SU-DHL-6 (cell line): ENCODE measurements around the gene TMEM81.

Experiments used
- H2AFZ ChIP-seq: fragments of 200-600 bp; sonication (generic); 2 replicates; pipeline ENCODE4 v1.6.1; 2014; ENCODE audit warnings: low read depth, mild to moderate bottlenecking, moderate library complexity, mixed read lengths, antibody characterized with exemption, low read length; ENCODE audit not compliant: severe bottlenecking
- H3F3A ChIP-seq: fragments of 200-600 bp; shearing (Covaris generic); 2 replicates; pipeline ENCODE4 v1.6.0; 2016; ENCODE audit warnings: antibody characterized with exemption, mild to moderate bottlenecking; ENCODE audit not compliant: insufficient read depth
- H3K27ac ChIP-seq: fragments of 200-600 bp; sonication (generic); 2 replicates; pipeline ENCODE4 v1.5.1; 2016; ENCODE audit warnings: low read depth, mild to moderate bottlenecking, low read length, moderate library complexity, mixed read lengths
- H3K27me3 ChIP-seq: fragments of 200-600 bp; sonication (generic), shearing (Covaris generic); 2 replicates; pipeline ENCODE4 v1.6.0; 2014; ENCODE audit warnings: mild to moderate bottlenecking, low read length
- H3K36me3 ChIP-seq: fragments of 200-600 bp; sonication (generic); 2 replicates; pipeline ENCODE4 v1.6.1; 2014; ENCODE audit warnings: mild to moderate bottlenecking, low read length, mixed read lengths
- H3K4me2 ChIP-seq: fragments of 300-600, 200-600 bp; shearing (Covaris generic), sonication (generic); 2 replicates; pipeline ENCODE4 v1.6.0; 2014; ENCODE audit warnings: low read length, low read depth, mild to moderate bottlenecking; ENCODE audit not compliant: poor library complexity, severe bottlenecking
- H3K4me3 ChIP-seq: fragments of 200-600 bp; sonication (generic); 2 replicates; pipeline ENCODE4 v1.5.1; 2014; ENCODE audit warnings: antibody characterized with exemption, low read length, mild to moderate bottlenecking, mixed read lengths; ENCODE audit not compliant: insufficient read depth, poor library complexity, severe bottlenecking
- H3K79me2 ChIP-seq: fragments of 200-600 bp; sonication (generic); 2 replicates; pipeline ENCODE4 v1.6.1; 2014; ENCODE audit warnings: mild to moderate bottlenecking, low read length, moderate library complexity; ENCODE audit not compliant: insufficient read depth
- H3K9ac ChIP-seq: fragments of 200-600 bp; sonication (generic); 2 replicates; pipeline ENCODE4 v1.7.0; 2014; ENCODE audit warnings: mild to moderate bottlenecking, low read length
- H3K9me2 ChIP-seq: fragments of 200-600 bp; sonication (generic); replicated peaks from 2 replicates; pipeline ENCODE4 v1.6.1; 2014; ENCODE audit warnings: low read length; ENCODE audit not compliant: insufficient read depth
- H3K9me3 ChIP-seq: fragments of 200-600 bp; sonication (generic); 2 replicates; pipeline ENCODE4 v1.6.1; 2014; ENCODE audit warnings: low read length, mixed read lengths; ENCODE audit not compliant: insufficient read depth
- H4K20me1 ChIP-seq: fragments of 200-600 bp; sonication (generic); 2 replicates; pipeline ENCODE4 v1.6.1; 2014; ENCODE audit warnings: low read depth, mild to moderate bottlenecking, antibody characterized with exemption, low read length, moderate library complexity, mixed read lengths
- EZH2phosphoT487 ChIP-seq: fragments of 200-600 bp; sonication (generic), shearing (Covaris generic); conservative IDR thresholded peaks from 2 replicates; pipeline ENCODE4 v1.6.1; 2018; ENCODE audit warnings: mild to moderate bottlenecking, antibody characterized with exemption, low read length, moderate library complexity, mixed read lengths
- TF ChIP-seq, protein P1 (sequence below): fragments of 200-600 bp; sonication (generic); IDR thresholded peaks from one replicate; pipeline ENCODE4 v1.5.1; 2017; ENCODE audit warnings: antibody characterized with exemption, mild to moderate bottlenecking, low read length, moderate library complexity; ENCODE audit not compliant: insufficient read depth, poor library complexity, severe bottlenecking

Gene TMEM81

DNA sequence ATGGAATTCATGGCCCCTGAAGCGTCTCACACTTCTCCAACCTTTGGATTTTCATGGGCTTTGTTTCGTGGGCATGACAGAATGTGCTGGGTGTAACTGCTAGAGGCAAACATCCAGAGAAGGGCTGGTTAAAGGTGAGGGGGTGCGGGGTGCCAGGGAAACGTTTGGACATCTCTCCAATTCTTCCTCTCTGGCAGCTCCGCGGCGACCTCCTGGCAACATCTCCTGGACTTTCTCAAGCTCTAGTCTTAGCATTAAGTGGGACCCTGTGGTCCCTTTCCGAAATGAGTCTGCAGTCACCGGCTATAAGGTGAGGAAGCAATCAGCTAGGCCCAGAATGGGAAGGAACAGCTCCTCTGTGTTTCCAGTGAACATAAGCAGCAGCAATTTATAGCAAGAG, 12.0 kb downstream of the TMEM81 start:
- Histone ChIP-seq H3K9me2 (no peaks in the 10 kb centered on the region), H3K27me3 (no peaks in the 10 kb centered on the region)

DNA sequence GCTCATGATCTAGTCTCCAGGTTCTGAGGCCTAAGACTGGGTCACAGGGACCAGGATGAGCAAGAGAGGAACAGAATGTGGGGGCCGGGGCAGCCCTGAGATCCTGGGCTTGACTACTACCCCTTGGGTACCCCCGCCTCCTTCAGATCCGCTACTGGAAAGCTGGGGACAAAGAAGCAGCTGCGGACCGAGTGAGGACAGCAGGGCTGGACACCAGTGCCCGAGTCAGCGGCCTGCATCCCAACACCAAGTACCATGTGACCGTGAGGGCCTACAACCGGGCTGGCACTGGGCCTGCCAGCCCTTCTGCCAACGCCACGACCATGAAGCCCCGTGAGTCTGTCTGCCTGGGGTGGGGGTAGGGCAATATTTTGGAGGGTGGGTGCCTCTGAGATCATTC, 12.5 kb downstream of the TMEM81 start:
- Histone ChIP-seq H3K79me2 (no peaks in the 10 kb centered on the region), H2AFZ (no peak overlapping the region), H3K9ac (no peak overlapping the region), H3F3A (no peaks in the 10 kb centered on the region), H3K27me3 (no peaks in the 10 kb centered on the region), H3K27ac (no peak overlapping the region), H3K9me2 (no peaks in the 10 kb centered on the region), H3K4me3 (no peak overlapping the region), H3K9me3 (no peaks in the 10 kb centered on the region), H4K20me1 (no peaks in the 10 kb centered on the region), H3K4me2 (no peak overlapping the region), H3K36me3 (no peaks in the 10 kb centered on the region)
- TF ChIP-seq, protein P1, sequence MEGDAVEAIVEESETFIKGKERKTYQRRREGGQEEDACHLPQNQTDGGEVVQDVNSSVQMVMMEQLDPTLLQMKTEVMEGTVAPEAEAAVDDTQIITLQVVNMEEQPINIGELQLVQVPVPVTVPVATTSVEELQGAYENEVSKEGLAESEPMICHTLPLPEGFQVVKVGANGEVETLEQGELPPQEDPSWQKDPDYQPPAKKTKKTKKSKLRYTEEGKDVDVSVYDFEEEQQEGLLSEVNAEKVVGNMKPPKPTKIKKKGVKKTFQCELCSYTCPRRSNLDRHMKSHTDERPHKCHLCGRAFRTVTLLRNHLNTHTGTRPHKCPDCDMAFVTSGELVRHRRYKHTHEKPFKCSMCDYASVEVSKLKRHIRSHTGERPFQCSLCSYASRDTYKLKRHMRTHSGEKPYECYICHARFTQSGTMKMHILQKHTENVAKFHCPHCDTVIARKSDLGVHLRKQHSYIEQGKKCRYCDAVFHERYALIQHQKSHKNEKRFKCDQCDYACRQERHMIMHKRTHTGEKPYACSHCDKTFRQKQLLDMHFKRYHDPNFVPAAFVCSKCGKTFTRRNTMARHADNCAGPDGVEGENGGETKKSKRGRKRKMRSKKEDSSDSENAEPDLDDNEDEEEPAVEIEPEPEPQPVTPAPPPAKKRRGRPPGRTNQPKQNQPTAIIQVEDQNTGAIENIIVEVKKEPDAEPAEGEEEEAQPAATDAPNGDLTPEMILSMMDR, result no peak
- TF ChIP-seq EZH2phosphoT487, result no peak

More for the DNA sequence above, 12.0 kb downstream of the TMEM81 start:
- Histone ChIP-seq H2AFZ (no peak overlapping the region), H3K9me3 (no peaks in the 10 kb centered on the region), H3F3A (no peaks in the 10 kb centered on the region), H3K36me3 (no peaks in the 10 kb centered on the region), H3K27ac (no peak overlapping the region), H3K9ac (no peak overlapping the region), H3K4me3 (no peak overlapping the region), H4K20me1 (no peaks in the 10 kb centered on the region), H3K4me2 (no peak overlapping the region), H3K79me2 (no peaks in the 10 kb centered on the region)
- TF ChIP-seq, protein P1, result no peak
- TF ChIP-seq EZH2phosphoT487, result no peak

DNA sequence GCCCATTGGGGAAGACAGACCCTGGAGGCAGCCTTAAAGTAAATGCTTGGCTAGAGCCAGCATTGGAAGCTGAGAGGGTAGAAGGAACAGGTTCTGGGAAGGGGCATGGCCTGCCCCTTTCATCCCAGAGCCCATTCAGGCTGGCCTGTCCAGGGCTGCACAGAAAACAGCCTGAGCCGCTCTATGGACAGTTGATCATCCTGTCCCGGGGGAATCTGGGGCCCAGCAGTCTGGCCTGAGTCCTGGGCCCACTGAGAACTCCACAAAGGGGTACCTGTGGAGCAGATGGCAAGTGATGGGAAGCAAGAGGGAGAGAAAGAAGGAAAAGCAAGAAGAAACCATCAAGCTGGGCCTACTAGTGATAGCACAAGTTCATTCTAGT, 13.2 kb downstream of the TMEM81 start:
- H3K4me2 ChIP-seq, result no peak overlapping the region
- no peak overlapping the region for H2AFZ ChIP-seq
- H3K79me2 ChIP-seq, result no peaks in the 10 kb centered on the region
- no peak overlapping the region for H3K4me3 ChIP-seq
- H4K20me1 ChIP-seq, result no peaks in the 10 kb centered on the region
- no peaks in the 10 kb centered on the region for H3F3A ChIP-seq
- no peaks in the 10 kb centered on the region for H3K27me3 ChIP-seq
- no peaks in the 10 kb centered on the region for H3K36me3 ChIP-seq
- no peak overlapping the region for H3K27ac ChIP-seq
- H3K9ac ChIP-seq, result no peak overlapping the region
- H3K9me2 ChIP-seq, result no peaks in the 10 kb centered on the region
- TF ChIP-seq, protein P1, result no peak
- no peak for TF ChIP-seq EZH2phosphoT487
- no peaks in the 10 kb centered on the region for H3K9me3 ChIP-seq
